T-helper 2 cell treated with Interferon-gamma antibody and Interleukin-4, amounts not matched to agents 5 μg/mL and 100 μg/mL, for 36 hours (primary cell): ENCODE results near the gene CDC5L.

Source experiments
- DNase-seq: peaks from one replicate; pipeline ENCODE4 v3.0.0; 2021; ENCODE audit warnings: low spot score
- H3K27ac Mint-ChIP-seq: one replicate; pipeline ENCODE4 v1.8.0; 2021; ENCODE audit warnings: mild to moderate bottlenecking, mixed read lengths
- H3K27me3 Mint-ChIP-seq: one replicate; pipeline ENCODE4 v1.8.0; 2021; ENCODE audit warnings: low read depth, mixed read lengths
- H3K36me3 Mint-ChIP-seq: one replicate; pipeline ENCODE4 v1.8.0; 2021; ENCODE audit warnings: low read depth, mixed read lengths
- H3K4me1 Mint-ChIP-seq: one replicate; pipeline ENCODE4 v1.8.0; 2021; ENCODE audit warnings: low read depth, mixed read lengths
- H3K4me3 Mint-ChIP-seq: one replicate; pipeline ENCODE4 v1.8.0; 2022; ENCODE audit warnings: mild to moderate bottlenecking, moderate library complexity, mixed read lengths
- H3K9me3 Mint-ChIP-seq: one replicate; pipeline ENCODE4 v1.8.0; 2021; ENCODE audit warnings: mixed read lengths

CDC5L gene

GRCh38 chr6:44474190-44474631, 86.7 kb downstream of the CDC5L start:
- DNase-seq: no peak
- Mint-ChIP-seq H3K27me3 (peaks cover 9% of the 10 kb centered on the region), H3K36me3 (no peaks in the 10 kb centered on the region), H3K27ac (no peak overlapping the region), H3K9me3 (no peaks in the 10 kb centered on the region), H3K4me1 (peaks cover 1% of the 10 kb centered on the region), H3K4me3 (no peak overlapping the region)

- Mint-ChIP-seq H3K9me3 (no peaks in the 10 kb centered on the region), H3K27me3 (peaks cover 11% of the 10 kb centered on the region), H3K4me3 (no peak overlapping the region), H3K4me1 (peaks cover 1% of the 10 kb centered on the region), H3K27ac (no peak overlapping the region), H3K36me3 (no peaks in the 10 kb centered on the region)
- DNase-seq: no peak
Measured at GRCh38 chr6:44474643-44475042, 87.1 kb downstream of the CDC5L start.

- Mint-ChIP-seq H3K27ac (no peak overlapping the region), H3K9me3 (no peaks in the 10 kb centered on the region), H3K27me3 (peaks cover 11% of the 10 kb centered on the region), H3K4me1 (peaks cover 1% of the 10 kb centered on the region), H3K36me3 (no peaks in the 10 kb centered on the region), H3K4me3 (no peak overlapping the region)
- DNase-seq: no peak
Measured at GRCh38 chr6:44475417-44475778, 87.9 kb downstream of the CDC5L start.

GRCh38 chr6:44475779-44476434, 88.4 kb downstream of the CDC5L start:
- H3K27me3 Mint-ChIP-seq: peaks cover 10% of the 10 kb centered on the region
- no peaks in the 10 kb centered on the region for H3K9me3 Mint-ChIP-seq
- peaks cover 1% of the 10 kb centered on the region for H3K4me1 Mint-ChIP-seq
- H3K27ac Mint-ChIP-seq: no peak overlapping the region
- H3K4me3 Mint-ChIP-seq: no peak overlapping the region
- peak; percentile 66 for DNase-seq
- no peaks in the 10 kb centered on the region for H3K36me3 Mint-ChIP-seq

GRCh38 chr6:44476849-44477248, 89.3 kb downstream of the CDC5L start:
- Mint-ChIP-seq H3K4me1 (peaks cover 1% of the 10 kb centered on the region), H3K27ac (no peak overlapping the region), H3K27me3 (peaks cover 8% of the 10 kb centered on the region), H3K36me3 (no peaks in the 10 kb centered on the region), H3K9me3 (no peaks in the 10 kb centered on the region), H3K4me3 (no peak overlapping the region)
- no peak for DNase-seq

- Mint-ChIP-seq H3K36me3 (no peaks in the 10 kb centered on the region), H3K4me3 (no peak overlapping the region), H3K27ac (no peak overlapping the region), H3K27me3 (peaks cover 8% of the 10 kb centered on the region), H3K4me1 (peaks cover 1% of the 10 kb centered on the region), H3K9me3 (no peaks in the 10 kb centered on the region)
- no peak for DNase-seq
Measured at GRCh38 chr6:44477293-44477894, 89.9 kb downstream of the CDC5L start.

GRCh38 chr6:44478158-44478557, 90.7 kb downstream of the CDC5L start:
- no peaks in the 10 kb centered on the region for H3K9me3 Mint-ChIP-seq
- peaks cover 3% of the 10 kb centered on the region for H3K4me1 Mint-ChIP-seq

GRCh38 chr6:44478591-44479254, 91.2 kb downstream of the CDC5L start:
- peaks cover 8% of the 10 kb centered on the region for H3K27me3 Mint-ChIP-seq
- no peak overlapping the region for H3K27ac Mint-ChIP-seq
- no peaks in the 10 kb centered on the region for H3K36me3 Mint-ChIP-seq
- no peak overlapping the region for H3K4me3 Mint-ChIP-seq
- peaks cover 3% of the 10 kb centered on the region for H3K4me1 Mint-ChIP-seq
- DNase-seq: no peak
- no peaks in the 10 kb centered on the region for H3K9me3 Mint-ChIP-seq

More at GRCh38 chr6:44478158-44478557, 90.7 kb downstream of the CDC5L start:
- H3K27ac Mint-ChIP-seq: no peak overlapping the region
- no peak overlapping the region for H3K4me3 Mint-ChIP-seq
- H3K36me3 Mint-ChIP-seq: no peaks in the 10 kb centered on the region
- DNase-seq: no peak
- peaks cover 8% of the 10 kb centered on the region for H3K27me3 Mint-ChIP-seq

- no peak overlapping the region for H3K4me3 Mint-ChIP-seq
- no peak overlapping the region for H3K27ac Mint-ChIP-seq
Measured at GRCh38 chr6:44480097-44480541, 92.6 kb downstream of the CDC5L start.

GRCh38 chr6:44481056-44481455, 93.5 kb downstream of the CDC5L start:
- Mint-ChIP-seq H3K9me3 (no peaks in the 10 kb centered on the region), H3K4me1 (peaks cover 2% of the 10 kb centered on the region), H3K4me3 (no peak overlapping the region), H3K27ac (no peak overlapping the region), H3K36me3 (no peaks in the 10 kb centered on the region), H3K27me3 (peaks cover 11% of the 10 kb centered on the region)
- no peak for DNase-seq

More at GRCh38 chr6:44480097-44480541, 92.6 kb downstream of the CDC5L start:
- Mint-ChIP-seq H3K36me3 (no peaks in the 10 kb centered on the region), H3K9me3 (no peaks in the 10 kb centered on the region), H3K27me3 (peaks cover 11% of the 10 kb centered on the region), H3K4me1 (peaks cover 3% of the 10 kb centered on the region)
- no peak for DNase-seq

- Mint-ChIP-seq H3K27me3 (peaks cover 12% of the 10 kb centered on the region), H3K36me3 (no peaks in the 10 kb centered on the region), H3K9me3 (no peaks in the 10 kb centered on the region), H3K27ac (no peak overlapping the region), H3K4me3 (no peak overlapping the region), H3K4me1 (peaks cover 2% of the 10 kb centered on the region)
- no peak for DNase-seq
Measured at GRCh38 chr6:44481760-44482159, 94.3 kb downstream of the CDC5L start.

GRCh38 chr6:44485601-44486401, 98.3 kb downstream of the CDC5L start:
- Mint-ChIP-seq H3K36me3 (no peaks in the 10 kb centered on the region), H3K9me3 (no peaks in the 10 kb centered on the region), H3K4me1 (peaks cover 2% of the 10 kb centered on the region), H3K4me3 (no peak overlapping the region), H3K27ac (no peak overlapping the region), H3K27me3 (peaks cover 14% of the 10 kb centered on the region)
- DNase-seq: no peak

GRCh38 chr6:44487002-44487401, 99.5 kb downstream of the CDC5L start:
- H3K36me3 Mint-ChIP-seq: no peaks in the 10 kb centered on the region
- no peak overlapping the region for H3K27ac Mint-ChIP-seq
- no peaks in the 10 kb centered on the region for H3K9me3 Mint-ChIP-seq
- peaks cover 14% of the 10 kb centered on the region for H3K27me3 Mint-ChIP-seq
- H3K4me3 Mint-ChIP-seq: no peak overlapping the region
- peaks cover 2% of the 10 kb centered on the region for H3K4me1 Mint-ChIP-seq
- DNase-seq: no peak

GRCh38 chr6:44487586-44487985, 100.1 kb downstream of the CDC5L start:
- Mint-ChIP-seq H3K27ac (no peak overlapping the region), H3K4me1 (no peaks in the 10 kb centered on the region), H3K4me3 (no peak overlapping the region), H3K9me3 (no peaks in the 10 kb centered on the region), H3K27me3 (peaks cover 14% of the 10 kb centered on the region), H3K36me3 (no peaks in the 10 kb centered on the region)
- DNase-seq: no peak
